Aorta (tissue), 5 donors: ENCODE data around the gene PPY. TPM values are rescaled to one million over a fixed set of nuclear protein-coding genes. Genes with fewer than 3 reads are reported as not detected.
"Not testable (repeated sequence)": the region's sequence is repeated elsewhere in the genome, so short reads cannot be mapped to it uniquely, and the experiment has no call there.

ENCODE experiments used
- ATAC-seq: fragments of 200-7000 bp; cut with Tn5 transposase; one replicate; pipeline ENCODE4 v1.9.1; 2022; ENCODE audit warnings: moderate library complexity; ENCODE audit not compliant: low FRiP score
- DNase-seq, 2 donors: peaks; one replicate each; pipeline ENCODE4 v3.0.0-alpha.2; 2020
- H3K27ac ChIP-seq, 2 donors: one replicate each; pipeline ENCODE4 v1.5.1; 2013; ENCODE audit warnings: low read length in 2 of 2, mild to moderate bottlenecking in 2 of 2, moderate library complexity in 2 of 2, control low read depth in 1 of 2, inconsistent platforms in 1 of 2, low read depth in 1 of 2
- H3K27me3 ChIP-seq, 2 donors: one replicate each; pipeline ENCODE4 v1.6.1; 2013; ENCODE audit warnings: control low read depth in 1 of 2, low read length in 1 of 2, mild to moderate bottlenecking in 1 of 2, moderate library complexity in 1 of 2; ENCODE audit not compliant: insufficient read depth in 2 of 2, control insufficient read depth in 1 of 2
- H3K36me3 ChIP-seq, 2 donors: one replicate each; pipeline ENCODE4 v1.6.1; 2013; ENCODE audit warnings: control low read depth in 1 of 2, low read length in 1 of 2, mild to moderate bottlenecking in 1 of 2; ENCODE audit not compliant: insufficient read depth in 2 of 2, control insufficient read depth in 1 of 2
- H3K4me1 ChIP-seq, 2 donors: one replicate each; pipeline ENCODE4 v1.6.1; 2013; ENCODE audit warnings: low read length in 2 of 2, control low read depth in 1 of 2, mild to moderate bottlenecking in 1 of 2, moderate library complexity in 1 of 2; ENCODE audit not compliant: insufficient read depth in 2 of 2, control insufficient read depth in 1 of 2
- H3K4me3 ChIP-seq, 2 donors: one replicate each; pipeline ENCODE4 v1.5.1; 2013; ENCODE audit warnings: low read length in 2 of 2, control low read depth in 1 of 2, mild to moderate bottlenecking in 1 of 2
- H3K9me3 ChIP-seq: one replicate; pipeline ENCODE4 v1.6.1; 2013; ENCODE audit warnings: mild to moderate bottlenecking, low read length; ENCODE audit not compliant: control insufficient read depth
- WGBS, 2 donors: extraction: QIAGEN DNeasy Blood & Tissue Kit; methylation state at CpG; one replicate each; pipeline ENCODE4 v1.1.7; 2013; 5-methylcytosine and 5-hydroxymethylcytosine counted together
- intact Hi-C, 2 donors: fragments of 100-400 bp; cut with DNase I; formaldehyde crosslinking; loops; one replicate each; pipeline versions ENCODE4 v1.14.2 to v1.15.0; 2022
- polyA plus RNA-seq, 2 donors: library from polyadenylated mRNA; stranded (reverse); fragments of 200-250 nt; gene quantifications; one replicate each; pipeline ENCODE4 v1.2.3, GENCODE V29; 2013
- total RNA-seq, 2 donors: library from RNA; stranded (reverse); fragmentation: NEBNext Ultra II Directional; extraction: Animal tissue kit (Norgen Biotek cat#: 25700); gene quantifications; one replicate each; pipeline ENCODE4 v1.2.1, GENCODE V29; 2021
- donor health status: healthy with polysubstance abuse.
- donor health status: Bipolar disorder and iron deficiency.
- donor health status: DM: no; HTN: no; CAD: no.
- donor health status: DM: no; HTN: no; CAD: no.
- donor health status: DM: yes; HTN: yes; CAD: no.

Gene PPY
- total and polyA plus RNA-seq, 4 donors, result not detected

GRCh38 chr17:43939886-43940285 is 2.4 kb downstream of the PPY start:
- H3K36me3 ChIP-seq, result no peaks in the 10 kb centered on the region
- no peaks in the 10 kb centered on the region for H3K27me3 ChIP-seq
- H3K4me1 ChIP-seq, result no peaks in the 10 kb centered on the region
- ATAC-seq (no peak), DNase-seq (no peak)
- WGBS, 2 donors, result 95 to 96% methylated on average over 5 of the region's 5 CpGs
- intact Hi-C loops, result loop anchor here in 1 of 2 donors (5.0 kb wide), 1 partner anchor 227 kb away; no protein-coding TSS in a partner anchor
- H3K4me3 ChIP-seq, result no peak overlapping the region
- no peaks in the 10 kb centered on the region for H3K9me3 ChIP-seq
- no peak overlapping the region for H3K27ac ChIP-seq

- H3K4me3 ChIP-seq, intact Hi-C loops, H3K27me3 ChIP-seq, H3K9me3 ChIP-seq, H3K36me3 ChIP-seq, H3K4me1 ChIP-seq, H3K27ac ChIP-seq, ATAC-seq, DNase-seq: not testable (repeated sequence)
- WGBS, 2 donors, result 95 to 97% methylated on average over 3 of the region's 3 CpGs
Measured at GRCh38 chr17:43939452-43939851, 2.8 kb downstream of the PPY start.

- H3K4me3 ChIP-seq, result no peak overlapping the region
- H3K27ac ChIP-seq, result no peak overlapping the region
- H3K27me3 ChIP-seq, result no peaks in the 10 kb centered on the region
- H3K4me1 ChIP-seq, result no peaks in the 10 kb centered on the region
- ATAC-seq, result no peak
- H3K9me3 ChIP-seq, result no peaks in the 10 kb centered on the region
- intact Hi-C loops, result no loop called here
- no peaks in the 10 kb centered on the region for H3K36me3 ChIP-seq
- DNase-seq, result no peak
- WGBS, 2 donors, result 70 to 79% methylated on average over 6 of the region's 6 CpGs
Measured at GRCh38 chr17:43938838-43939182, 3.5 kb downstream of the PPY start.

DNA sequence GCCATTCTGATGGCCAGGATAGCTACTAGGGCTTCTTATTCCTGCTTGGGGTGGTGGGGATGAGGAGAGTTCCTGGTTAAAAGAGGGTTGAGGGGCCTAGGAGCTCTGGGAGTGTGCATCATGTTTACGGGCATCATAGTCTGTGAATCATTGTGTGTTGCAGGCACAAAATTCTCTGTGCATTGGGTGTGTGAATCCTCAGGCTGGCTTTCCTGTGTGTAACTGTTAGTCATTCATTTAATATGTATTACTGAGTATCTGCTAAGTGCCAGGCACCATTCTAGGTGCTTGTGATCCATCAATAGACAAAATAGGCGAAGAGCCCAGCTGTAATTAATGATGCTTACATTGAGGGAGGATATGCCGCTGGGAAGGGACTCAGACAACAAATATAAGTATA is 5.8 kb downstream of the PPY start:
- 81 to 99% methylated on average over 3 of the region's 3 CpGs for WGBS, 2 donors
- no peaks in the 10 kb centered on the region for H3K9me3 ChIP-seq
- DNase-seq, result no peak
- no peaks in the 10 kb centered on the region for H3K4me1 ChIP-seq
- H3K27ac ChIP-seq, result no peak overlapping the region
- intact Hi-C loops, result no loop called here
- H3K27me3 ChIP-seq, result no peaks in the 10 kb centered on the region
- H3K4me3 ChIP-seq, result no peak overlapping the region
- no peaks in the 10 kb centered on the region for H3K36me3 ChIP-seq
- ATAC-seq, result no peak

GRCh38 chr17:43935926-43936261 is 6.4 kb downstream of the PPY start:
- WGBS, 2 donors, result 86 to 88% methylated on average over 6 of the region's 6 CpGs
- H3K27me3 ChIP-seq, result no peaks in the 10 kb centered on the region
- ATAC-seq, result no peak

GRCh38 chr17:43935204-43935925 is 6.9 kb downstream of the PPY start:
- H3K9me3 ChIP-seq, result no peaks in the 10 kb centered on the region
- no peak for DNase-seq
- no peak for ATAC-seq
- H3K36me3 ChIP-seq, result no peaks in the 10 kb centered on the region
- no peak overlapping the region for H3K27ac ChIP-seq
- H3K4me3 ChIP-seq, result no peak overlapping the region
- H3K27me3 ChIP-seq, result no peaks in the 10 kb centered on the region
- 89% methylated on average over 5 of the region's 5 CpGs for WGBS, 2 donors
- intact Hi-C loops, result no loop called here
- H3K4me1 ChIP-seq, result no peaks in the 10 kb centered on the region

More at GRCh38 chr17:43935926-43936261, 6.4 kb downstream of the PPY start:
- no peak overlapping the region for H3K4me3 ChIP-seq
- no peaks in the 10 kb centered on the region for H3K4me1 ChIP-seq
- DNase-seq, result no peak
- H3K27ac ChIP-seq, result no peak overlapping the region
- intact Hi-C loops, result no loop called here
- H3K9me3 ChIP-seq, result no peaks in the 10 kb centered on the region
- H3K36me3 ChIP-seq, result no peaks in the 10 kb centered on the region

GRCh38 chr17:43932923-43933322 is 9.4 kb downstream of the PPY start:
- DNase-seq, result no peak
- intact Hi-C loops, result no loop called here
- Histone ChIP-seq H3K4me3 (no peak overlapping the region), H3K9me3 (no peaks in the 10 kb centered on the region), H3K27ac (no peak overlapping the region), H3K36me3 (no peaks in the 10 kb centered on the region), H3K27me3 (no peaks in the 10 kb centered on the region), H3K4me1 (no peaks in the 10 kb centered on the region)
- WGBS, 2 donors, result 97% methylated on average over 4 of the region's 4 CpGs
- ATAC-seq, result no peak

- Histone ChIP-seq H3K27ac (no peak overlapping the region), H3K27me3 (no peaks in the 10 kb centered on the region), H3K4me1 (no peaks in the 10 kb centered on the region), H3K4me3 (no peak overlapping the region), H3K36me3 (no peaks in the 10 kb centered on the region), H3K9me3 (no peaks in the 10 kb centered on the region)
- ATAC-seq, result no peak
- intact Hi-C loops, result no loop called here
- 81 to 82% methylated on average over 10 of the region's 10 CpGs for WGBS, 2 donors
- DNase-seq, result no peak
Measured at GRCh38 chr17:43932357-43932756, 9.9 kb downstream of the PPY start.

- ATAC-seq (no peak), DNase-seq (no peak)
- Histone ChIP-seq H3K27me3 (no peaks in the 10 kb centered on the region), H3K27ac (no peak overlapping the region), H3K9me3 (no peaks in the 10 kb centered on the region), H3K4me3 (no peak overlapping the region), H3K36me3 (no peaks in the 10 kb centered on the region), H3K4me1 (no peaks in the 10 kb centered on the region)
- 83 to 91% methylated on average over 5 of the region's 5 CpGs for WGBS, 2 donors
- intact Hi-C loops, result no loop called here
Measured at GRCh38 chr17:43931062-43931571, 11.2 kb downstream of the PPY start.
